Measurements from ENCODE around the gene SGIP1. TPM values are rescaled to one million over a fixed set of nuclear protein-coding genes. Genes with fewer than 3 reads are reported as not detected.

The SGIP1 gene
- total and polyA plus RNA-seq, 2 donors (not counting 3 experiments of a cell fraction or from before 2014, with no cell fraction given): 30.9 to 68.9 TPM

DNA sequence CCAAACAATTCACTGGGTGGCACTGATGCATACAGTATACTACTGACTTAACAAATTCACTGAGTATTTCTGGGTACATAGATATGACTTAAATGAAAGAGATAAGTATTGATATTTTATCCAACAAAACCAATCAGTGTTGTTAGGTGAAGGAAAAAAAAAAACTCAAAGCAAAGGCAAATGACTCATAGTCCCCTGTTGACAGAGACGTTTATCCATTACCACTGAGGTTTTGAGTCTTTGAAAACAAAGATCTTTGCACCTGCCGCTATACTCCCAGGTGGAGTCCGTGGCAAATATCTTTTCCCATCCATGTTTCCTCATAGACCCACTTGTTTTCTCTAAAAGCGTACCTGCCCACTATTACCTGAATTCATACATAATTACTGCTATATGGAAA is 236.7 kb downstream of the SGIP1 start:
- Histone ChIP-seq H3K9me3 (replicated peaks; ENCODE audit: control insufficient read depth, insufficient read depth, low read length) (no peaks in the 10 kb centered on the region), H3K4me2 (ENCODE audit: insufficient read depth, low read length) (no peak overlapping the region), H3K9ac (replicated peaks; ENCODE audit: extremely low read depth, insufficient read depth, low read length) (no peak overlapping the region), H4K20me1 (replicated peaks; ENCODE audit: control insufficient read depth, extremely low read depth, insufficient read depth, low read length) (no peaks in the 10 kb centered on the region), H3K27me3 (ENCODE audit: control insufficient read depth in 2 of 2, insufficient read depth in 2 of 2, low read length in 2 of 2) (no peaks in the 10 kb centered on the region), H3K36me3 (ENCODE audit: control insufficient read depth in 2 of 2, extremely low read depth in 1 of 2, insufficient read depth in 2 of 2, low read length in 2 of 2) (no peaks in the 10 kb centered on the region), H3K9me1 (replicated peaks; ENCODE audit: control insufficient read depth, extremely low read depth, insufficient read depth, low read length) (no peaks in the 10 kb centered on the region), H3K4me3 (replicated peaks in 1 of 3; ENCODE audit: insufficient read depth in 1 of 3, low read depth in 1 of 3, low read length in 3 of 3) (no peak overlapping the region), H3K27ac (ENCODE audit: insufficient read depth, low read depth, low read length) (no peak overlapping the region), H2AFZ (ENCODE audit: low read depth, low read length) (no peak overlapping the region), H3K4me1 (ENCODE audit: control insufficient read depth, extremely low read depth, insufficient read depth, low read length) (no peaks in the 10 kb centered on the region), H3K79me2 (ENCODE audit: control insufficient read depth, insufficient read depth, low read length) (no peaks in the 10 kb centered on the region)
- no peak for TF ChIP-seq POLR2A (IDR thresholded peaks at IDR 0.05; ENCODE audit: low read depth, low read length)
- no peak for TF ChIP-seq EZH2 (IDR thresholded peaks at IDR 0.05; ENCODE audit: borderline replicate concordance, low read depth, low read length, severe bottlenecking)
- TF ChIP-seq, protein P1, sequence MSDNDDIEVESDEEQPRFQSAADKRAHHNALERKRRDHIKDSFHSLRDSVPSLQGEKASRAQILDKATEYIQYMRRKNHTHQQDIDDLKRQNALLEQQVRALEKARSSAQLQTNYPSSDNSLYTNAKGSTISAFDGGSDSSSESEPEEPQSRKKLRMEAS (IDR thresholded peaks at IDR 0.05; ENCODE audit: insufficient read depth, insufficient read length): no peak
- no peak for TF ChIP-seq FOS (IDR thresholded peaks at IDR 0.05; ENCODE audit: borderline replicate concordance, insufficient read depth, low read length)
- no peak for TF ChIP-seq JUN (IDR thresholded peaks at IDR 0.05; ENCODE audit: borderline replicate concordance, insufficient read depth, insufficient read length, low read depth)
- TF ChIP-seq GATA2 (IDR thresholded peaks at IDR 0.05; ENCODE audit: insufficient read depth, insufficient read length, low read depth, low read length): no peak
- TF ChIP-seq, protein P2, sequence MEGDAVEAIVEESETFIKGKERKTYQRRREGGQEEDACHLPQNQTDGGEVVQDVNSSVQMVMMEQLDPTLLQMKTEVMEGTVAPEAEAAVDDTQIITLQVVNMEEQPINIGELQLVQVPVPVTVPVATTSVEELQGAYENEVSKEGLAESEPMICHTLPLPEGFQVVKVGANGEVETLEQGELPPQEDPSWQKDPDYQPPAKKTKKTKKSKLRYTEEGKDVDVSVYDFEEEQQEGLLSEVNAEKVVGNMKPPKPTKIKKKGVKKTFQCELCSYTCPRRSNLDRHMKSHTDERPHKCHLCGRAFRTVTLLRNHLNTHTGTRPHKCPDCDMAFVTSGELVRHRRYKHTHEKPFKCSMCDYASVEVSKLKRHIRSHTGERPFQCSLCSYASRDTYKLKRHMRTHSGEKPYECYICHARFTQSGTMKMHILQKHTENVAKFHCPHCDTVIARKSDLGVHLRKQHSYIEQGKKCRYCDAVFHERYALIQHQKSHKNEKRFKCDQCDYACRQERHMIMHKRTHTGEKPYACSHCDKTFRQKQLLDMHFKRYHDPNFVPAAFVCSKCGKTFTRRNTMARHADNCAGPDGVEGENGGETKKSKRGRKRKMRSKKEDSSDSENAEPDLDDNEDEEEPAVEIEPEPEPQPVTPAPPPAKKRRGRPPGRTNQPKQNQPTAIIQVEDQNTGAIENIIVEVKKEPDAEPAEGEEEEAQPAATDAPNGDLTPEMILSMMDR (IDR thresholded peaks at IDR 0.05; ENCODE audit: extremely low read depth in 1 of 2, insufficient read depth in 1 of 2, low read depth in 1 of 2, low read length in 2 of 2): no peak
- TF ChIP-seq POLR2AphosphoS5 (IDR thresholded peaks at IDR 0.05; ENCODE audit: insufficient read depth, low read depth, low read length): no peak
- TF ChIP-seq MYC (IDR thresholded peaks at IDR 0.05; ENCODE audit: low read depth, low read length): no peak
- ChIA-PET POLR2A (no interaction called here), CTCF (interaction anchor here (1.3 kb wide), 1 partner anchor 379 kb away, joined by 4 read pairs; no protein-coding TSS in a partner anchor)
- intact Hi-C loops (cut with micrococcal nuclease): no loop called here
- DNase-seq (ENCODE audit: low read depth, low spot score): no peak
- no TSS peak for BruUV-seq (replicated peaks)
- FAIRE-seq: no peak
- dilution Hi-C loops (cut with MboI; ENCODE audit: extremely low pct_ligation_motif_present, low sequenced_read_pairs): no loop called here
